MCF 10A (cell line): Measurements from ENCODE around the gene DCAF10. TPM values are rescaled to one million over a fixed set of nuclear protein-coding genes. Genes with fewer than 3 reads are reported as not detected.
A peak's percentile ranks its signal among the peaks of the same experiment; 100 is the strongest.
"Not testable (repeated sequence)": the region's sequence is repeated elsewhere in the genome, so short reads cannot be mapped to it uniquely, and the experiment has no call there.

ENCODE experiments used
- BruUV-seq: library from RNA; stranded (reverse); fragments of 400-500 nt; replicated peaks from 2 replicates; lab custom pipeline; 2021; lab: Mats Ljungman, UMichigan
- CTCF ChIA-PET: fragments of 300-600 bp; sonication (Branson Sonifier 250); formaldehyde crosslinking; extraction: SDS; loops from one replicate; lab custom pipeline; 2021; ENCODE audit warnings: antibody characterized with exemption, inconsistent platforms; lab: Yijun Ruan, JAX
- POLR2A ChIA-PET: fragments of 300-600, 350-650 bp; sonication (Branson Sonifier 250); formaldehyde crosslinking; extraction: SDS; loops from one replicate; lab custom pipeline; 2020; ENCODE audit warnings: antibody characterized with exemption, inconsistent platforms; lab: Yijun Ruan, JAX
- DNase-seq: peaks from one replicate; pipeline ENCODE4 v3.0.0-alpha.2; 2018; ENCODE audit not compliant: unreplicated experiment
- H3K27ac Mint-ChIP-seq: one replicate; pipeline ENCODE4 v1.8.0; 2022; ENCODE audit warnings: mild to moderate bottlenecking, low read depth, mixed read lengths; ENCODE audit not compliant: unreplicated experiment
- H3K27me3 Mint-ChIP-seq: one replicate; pipeline ENCODE4 v1.8.0; 2022; ENCODE audit warnings: mixed read lengths; ENCODE audit not compliant: insufficient read depth, unreplicated experiment
- H3K36me3 Mint-ChIP-seq: one replicate; pipeline ENCODE4 v1.8.0; 2022; ENCODE audit warnings: mild to moderate bottlenecking, moderate library complexity, mixed read lengths; ENCODE audit not compliant: insufficient read depth, unreplicated experiment
- H3K4me1 Mint-ChIP-seq: one replicate; pipeline ENCODE4 v1.8.0; 2022; ENCODE audit warnings: mixed read lengths; ENCODE audit not compliant: insufficient read depth, unreplicated experiment
- H3K4me3 Mint-ChIP-seq: one replicate; pipeline ENCODE4 v1.8.0; 2022; ENCODE audit warnings: mild to moderate bottlenecking, moderate library complexity, mixed read lengths; ENCODE audit not compliant: unreplicated experiment
- H3K9me3 Mint-ChIP-seq: one replicate; pipeline ENCODE4 v1.8.0; 2022; ENCODE audit warnings: mixed read lengths; ENCODE audit not compliant: unreplicated experiment
- CTCF ChIP-seq: fragments of 200-600 bp; IDR thresholded peaks from one replicate; pipeline ENCODE4 v1.8.0; 2022; ENCODE audit warnings: antibody characterized with exemption, mild to moderate bottlenecking; ENCODE audit not compliant: unreplicated experiment
- intact Hi-C: fragments of 100-400 bp; cut with micrococcal nuclease; formaldehyde crosslinking; loops from 2 replicates; pipeline ENCODE4 v1.14.1; 2022
- total RNA-seq: library from RNA; stranded (reverse); gene quantifications from 2 replicates; pipeline ENCODE4 v1.2.3, GENCODE V29; 2022

Gene DCAF10
- total RNA-seq, 1 experiment from 2014 or later, result 49.4 TPM

- POLR2A ChIA-PET, result interaction anchor here (1.2 kb wide), 1 partner anchor 24 kb away, joined by 7 read pairs; the partner anchor contains the start of gene EXOSC3
- DNase-seq, result peak; percentile 29
- H3K4me3 Mint-ChIP-seq, result no peak overlapping the region
- no peak overlapping the region for H3K27ac Mint-ChIP-seq
- BruUV-seq, result no TSS peak
- CTCF ChIA-PET, result interaction anchor here (0.6 kb wide), 1 partner anchor 430 kb away, joined by 3 read pairs; no protein-coding TSS in a partner anchor
- peaks cover 11% of the 10 kb centered on the region for H3K36me3 Mint-ChIP-seq
- TF ChIP-seq CTCF, result no peak
- no peaks in the 10 kb centered on the region for H3K27me3 Mint-ChIP-seq
- no peaks in the 10 kb centered on the region for H3K9me3 Mint-ChIP-seq
- intact Hi-C loops, result no loop called here
- H3K4me1 Mint-ChIP-seq, result peaks cover 6% of the 10 kb centered on the region
Measured at GRCh38 chr9:37760416-37761161, 40.0 kb upstream of the DCAF10 start.

GRCh38 chr9:37761511-37761910 lies 39.1 kb upstream of the DCAF10 start:
- BruUV-seq, result no TSS peak
- POLR2A ChIA-PET, result no interaction called here
- H3K27me3 Mint-ChIP-seq, result no peaks in the 10 kb centered on the region
- DNase-seq, result no peak
- H3K4me3 Mint-ChIP-seq, result no peak overlapping the region
- H3K36me3 Mint-ChIP-seq, result peaks cover 11% of the 10 kb centered on the region
- no peak overlapping the region for H3K27ac Mint-ChIP-seq
- CTCF ChIA-PET, result interaction anchor here (0.6 kb wide), 1 partner anchor 241 kb away, joined by 3 read pairs; no protein-coding TSS in a partner anchor
- H3K4me1 Mint-ChIP-seq, result peaks cover 6% of the 10 kb centered on the region
- no peak for TF ChIP-seq CTCF
- H3K9me3 Mint-ChIP-seq, result no peaks in the 10 kb centered on the region
- intact Hi-C loops, result no loop called here

- H3K4me3 Mint-ChIP-seq, intact Hi-C loops, CTCF ChIA-PET, H3K27me3 Mint-ChIP-seq, POLR2A ChIA-PET, H3K9me3 Mint-ChIP-seq, BruUV-seq, H3K4me1 Mint-ChIP-seq, H3K27ac Mint-ChIP-seq, DNase-seq: not testable (repeated sequence)
- peaks cover 14% of the 10 kb centered on the region for H3K36me3 Mint-ChIP-seq
Measured at GRCh38 chr9:37765263-37765662, 35.3 kb upstream of the DCAF10 start.

GRCh38 chr9:37769306-37769705 lies 31.3 kb upstream of the DCAF10 start:
- Mint-ChIP-seq H3K4me1 (no peaks in the 10 kb centered on the region), H3K36me3 (peaks cover 24% of the 10 kb centered on the region), H3K9me3 (no peaks in the 10 kb centered on the region), H3K4me3 (no peak overlapping the region), H3K27me3 (no peaks in the 10 kb centered on the region), H3K27ac (no peak overlapping the region)
- no TSS peak for BruUV-seq
- no peak for TF ChIP-seq CTCF
- POLR2A ChIA-PET, result interaction anchor here (0.6 to 1.7 kb wide), 6 partner anchors 10 to 177 kb away, joined by 3 to 8 read pairs (median 4); partner anchors contain the start of genes EXOSC3 and TOMM5
- intact Hi-C loops, result no loop called here
- CTCF ChIA-PET, result interaction anchor here (0.6 to 0.7 kb wide), 2 partner anchors 10 to 16 kb away, joined by 3 to 4 read pairs; no protein-coding TSS in a partner anchor
- DNase-seq, result no peak
